Neural progenitor cell (in vitro differentiated cells): ENCODE results near the gene BTBD9. TPM values are rescaled to one million over a fixed set of nuclear protein-coding genes. Genes with fewer than 3 reads are reported as not detected.

ENCODE experiments used
- DNase-seq: peaks from one replicate; pipeline ENCODE4 v3.0.0-alpha.2; 2016; ENCODE audit warnings: low spot score
- H2AFZ ChIP-seq: fragments of 200-600 bp; sonication (generic); replicated peaks from 2 replicates; pipeline ENCODE4 v1.6.1; 2016; ENCODE audit warnings: antibody characterized with exemption
- H3F3A ChIP-seq: fragments of 200-600 bp; sonication (generic); 2 replicates; pipeline ENCODE4 v1.6.1; 2016; ENCODE audit warnings: antibody characterized with exemption, low read depth
- H3K27ac ChIP-seq: fragments of 200-600 bp; sonication (generic); 2 replicates; pipeline ENCODE4 v1.5.1; 2016; ENCODE audit warnings: mild to moderate bottlenecking
- H3K27me3 ChIP-seq: fragments of 200-600 bp; sonication (generic); 2 replicates; pipeline ENCODE4 v1.6.1; 2016; ENCODE audit warnings: mild to moderate bottlenecking, moderate library complexity
- H3K36me3 ChIP-seq: fragments of 200-600 bp; sonication (generic); 2 replicates; pipeline ENCODE4 v1.5.1; 2016
- H3K4me1 ChIP-seq: fragments of 200-600 bp; sonication (generic); 2 replicates; pipeline ENCODE4 v1.6.1; 2016; ENCODE audit warnings: mixed run types
- H3K4me2 ChIP-seq: fragments of 200-600 bp; sonication (generic); 2 replicates; pipeline ENCODE4 v1.6.1; 2016
- H3K4me3 ChIP-seq: fragments of 200-600 bp; sonication (generic); 2 replicates; pipeline ENCODE4 v1.5.1; 2016
- H3K79me2 ChIP-seq: fragments of 200-600 bp; sonication (generic); 2 replicates; pipeline ENCODE4 v1.6.1; 2016; ENCODE audit warnings: low read depth
- H3K9ac ChIP-seq: fragments of 200-600 bp; sonication (generic); 2 replicates; pipeline ENCODE4 v1.6.1; 2016
- H3K9me3 ChIP-seq: fragments of 200-600 bp; sonication (generic); 2 replicates; pipeline ENCODE4 v1.5.1; 2016; ENCODE audit warnings: low read depth
- H4K20me1 ChIP-seq: fragments of 200-600 bp; sonication (generic); 2 replicates; pipeline ENCODE4 v1.6.1; 2016; ENCODE audit warnings: low read depth
- H3K27ac Mint-ChIP-seq: 3 replicates; pipeline ENCODE4 v1.8.0; 2021; ENCODE audit warnings: mixed read lengths
- H3K27me3 Mint-ChIP-seq: 2 replicates; pipeline ENCODE4 v1.8.0; 2022; ENCODE audit warnings: low read depth, mild to moderate bottlenecking, inconsistent platforms, moderate library complexity, mixed read lengths; ENCODE audit not compliant: insufficient read depth
- H3K36me3 Mint-ChIP-seq: 3 replicates; pipeline ENCODE4 v1.8.0; 2021; ENCODE audit warnings: mixed read lengths
- H3K4me1 Mint-ChIP-seq: 3 replicates; pipeline ENCODE4 v1.8.0; 2021; ENCODE audit warnings: mixed read lengths
- H3K4me3 Mint-ChIP-seq: 3 replicates; pipeline ENCODE4 v1.8.0; 2021; ENCODE audit warnings: mild to moderate bottlenecking, moderate library complexity, mixed read lengths
- H3K9me3 Mint-ChIP-seq: 3 replicates; pipeline ENCODE4 v1.8.0; 2020; ENCODE audit warnings: mixed read lengths
- EZH2 ChIP-seq: fragments of 200-600 bp; sonication (generic); IDR thresholded peaks from 2 replicates; pipeline ENCODE4 v1.6.1; 2017; ENCODE audit warnings: antibody characterized with exemption, mild to moderate bottlenecking, moderate library complexity
- EZH2phosphoT487 ChIP-seq: fragments of 200-600 bp; sonication (generic); IDR thresholded peaks from 2 replicates; pipeline ENCODE4 v1.6.1; 2017; ENCODE audit warnings: antibody characterized with exemption
- total RNA-seq: library from RNA; depleted of rRNA; stranded (reverse); fragments of >200 nt; gene quantifications from 2 replicates; pipeline ENCODE4 v1.2.3, GENCODE V29; 2015; ENCODE audit warnings: low replicate concordance
- TF ChIP-seq, protein P1 (sequence below): fragments of 200-600 bp; sonication (generic); IDR thresholded peaks from 2 replicates; pipeline ENCODE4 v1.5.1; 2017; ENCODE audit warnings: antibody characterized with exemption, mild to moderate bottlenecking

The BTBD9 gene
- 16.4 and 16.9 TPM in 2 replicates for total RNA-seq

DNA sequence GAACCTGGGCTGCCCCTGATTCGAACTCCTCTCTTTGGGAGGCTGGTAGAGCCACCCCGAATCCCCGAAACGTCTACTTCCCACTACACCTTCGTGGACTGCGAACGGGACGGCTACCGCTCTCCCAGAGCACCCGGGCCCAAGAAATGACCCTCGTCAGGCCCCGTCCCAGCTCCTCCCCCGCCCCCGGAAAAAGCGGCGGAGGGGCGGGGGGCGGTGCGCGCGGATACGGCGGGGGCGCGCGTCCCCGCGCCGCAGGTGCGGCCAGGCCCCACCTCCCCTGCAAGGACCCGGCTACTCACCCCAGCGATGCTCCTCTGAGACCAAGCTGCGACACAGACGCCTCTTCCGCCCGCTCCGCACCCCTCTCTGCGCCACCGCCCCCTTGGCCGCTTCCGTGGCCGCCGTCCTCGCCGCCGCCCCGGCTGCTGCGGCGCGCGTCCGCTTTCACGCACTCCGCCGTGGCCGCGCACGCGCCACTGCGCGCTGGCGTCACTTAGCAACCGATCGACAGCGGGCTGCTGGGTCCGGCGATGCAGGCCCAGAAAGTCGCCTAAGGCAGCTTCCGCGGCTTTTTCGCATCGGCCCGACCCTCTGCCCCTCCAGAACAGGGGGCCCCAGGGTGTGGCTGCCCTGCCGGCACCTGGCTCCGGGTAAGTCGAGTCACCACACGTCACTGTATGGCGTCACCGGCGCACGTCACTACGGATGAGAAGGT is at the start of gene BTBD9:
Gene BTBD9 (minus strand): TSS at position 432 of the 718 bp plus-strand sequence.
- peak within 1 kb of the TSS; percentile 89 for H3K4me3 ChIP-seq
- Mint-ChIP-seq H3K27ac (peak within 1 kb of the TSS; percentile 67), H3K4me1 (peaks cover 27% of the 10 kb centered on the region), H3K36me3 (peaks cover 2% of the 10 kb centered on the region), H3K4me3 (peak within 1 kb of the TSS; percentile 93), H3K9me3 (no peaks in the 10 kb centered on the region), H3K27me3 (peaks cover 8% of the 10 kb centered on the region)
- TF ChIP-seq EZH2phosphoT487: no peak
- TF ChIP-seq, protein P1, sequence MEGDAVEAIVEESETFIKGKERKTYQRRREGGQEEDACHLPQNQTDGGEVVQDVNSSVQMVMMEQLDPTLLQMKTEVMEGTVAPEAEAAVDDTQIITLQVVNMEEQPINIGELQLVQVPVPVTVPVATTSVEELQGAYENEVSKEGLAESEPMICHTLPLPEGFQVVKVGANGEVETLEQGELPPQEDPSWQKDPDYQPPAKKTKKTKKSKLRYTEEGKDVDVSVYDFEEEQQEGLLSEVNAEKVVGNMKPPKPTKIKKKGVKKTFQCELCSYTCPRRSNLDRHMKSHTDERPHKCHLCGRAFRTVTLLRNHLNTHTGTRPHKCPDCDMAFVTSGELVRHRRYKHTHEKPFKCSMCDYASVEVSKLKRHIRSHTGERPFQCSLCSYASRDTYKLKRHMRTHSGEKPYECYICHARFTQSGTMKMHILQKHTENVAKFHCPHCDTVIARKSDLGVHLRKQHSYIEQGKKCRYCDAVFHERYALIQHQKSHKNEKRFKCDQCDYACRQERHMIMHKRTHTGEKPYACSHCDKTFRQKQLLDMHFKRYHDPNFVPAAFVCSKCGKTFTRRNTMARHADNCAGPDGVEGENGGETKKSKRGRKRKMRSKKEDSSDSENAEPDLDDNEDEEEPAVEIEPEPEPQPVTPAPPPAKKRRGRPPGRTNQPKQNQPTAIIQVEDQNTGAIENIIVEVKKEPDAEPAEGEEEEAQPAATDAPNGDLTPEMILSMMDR: no peak
- TF ChIP-seq EZH2: no peak
- H3F3A ChIP-seq: peaks cover 21% of the 10 kb centered on the region
- no peaks in the 10 kb centered on the region for H3K36me3 ChIP-seq
- H4K20me1 ChIP-seq: no peaks in the 10 kb centered on the region
- H3K27me3 ChIP-seq: no peaks in the 10 kb centered on the region
- H3K9ac ChIP-seq: peak within 1 kb of the TSS; percentile 50
- peak within 1 kb of the TSS; percentile 77 for H3K27ac ChIP-seq
- H2AFZ ChIP-seq: peak within 1 kb of the TSS; percentile 98
- H3K9me3 ChIP-seq: no peaks in the 10 kb centered on the region
- peaks cover 28% of the 10 kb centered on the region for H3K4me1 ChIP-seq
- DNase-seq: peak; percentile 92
- peaks cover 33% of the 10 kb centered on the region for H3K79me2 ChIP-seq
- peak within 1 kb of the TSS; percentile 91 for H3K4me2 ChIP-seq

DNA sequence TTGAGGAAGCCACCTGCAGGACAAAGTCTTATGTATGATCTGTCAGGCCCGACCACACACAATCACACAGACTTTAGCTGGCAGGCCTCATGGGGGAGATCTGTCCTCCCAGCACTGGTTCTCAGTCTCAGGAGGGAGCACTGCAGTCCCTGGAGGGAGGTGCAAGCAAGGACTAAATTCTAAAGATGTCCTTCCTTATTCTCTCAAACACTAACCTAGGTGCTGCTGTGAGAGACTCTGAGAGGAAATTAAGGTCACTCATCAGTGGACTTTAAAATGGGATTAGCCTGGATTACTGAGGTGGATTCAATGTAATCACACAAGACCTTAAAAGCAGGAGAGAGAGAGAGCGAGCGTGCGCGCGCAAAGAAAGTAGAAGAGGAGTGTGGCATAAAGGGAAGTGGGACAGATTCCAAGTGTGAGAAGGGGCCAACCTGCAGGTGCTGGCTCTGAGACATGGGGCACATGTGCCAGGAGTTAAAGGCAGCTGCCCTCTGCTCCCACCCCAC is 48.9 kb upstream of the BTBD9 start:
- Mint-ChIP-seq H3K4me3 (no peak overlapping the region), H3K9me3 (peaks cover 6% of the 10 kb centered on the region), H3K27ac (no peak overlapping the region), H3K4me1 (peaks cover 12% of the 10 kb centered on the region), H3K36me3 (peaks cover 33% of the 10 kb centered on the region), H3K27me3 (no peaks in the 10 kb centered on the region)
- TF ChIP-seq, protein P1: no peak
- TF ChIP-seq EZH2phosphoT487 (no peak), EZH2 (no peak)
- Histone ChIP-seq H3K4me1 (peaks cover 9% of the 10 kb centered on the region), H3K4me3 (no peak overlapping the region), H3K27ac (peak overlapping the region; percentile 80), H3K27me3 (no peaks in the 10 kb centered on the region), H3K79me2 (peaks cover 96% of the 10 kb centered on the region), H3K4me2 (peak overlapping the region; percentile 33), H3K9ac (peak overlapping the region; percentile 2), H3K36me3 (peaks cover 20% of the 10 kb centered on the region), H4K20me1 (peaks cover 63% of the 10 kb centered on the region), H3F3A (peaks cover 15% of the 10 kb centered on the region), H3K9me3 (no peaks in the 10 kb centered on the region), H2AFZ (no peak overlapping the region)
- peak; percentile 32 for DNase-seq

DNA sequence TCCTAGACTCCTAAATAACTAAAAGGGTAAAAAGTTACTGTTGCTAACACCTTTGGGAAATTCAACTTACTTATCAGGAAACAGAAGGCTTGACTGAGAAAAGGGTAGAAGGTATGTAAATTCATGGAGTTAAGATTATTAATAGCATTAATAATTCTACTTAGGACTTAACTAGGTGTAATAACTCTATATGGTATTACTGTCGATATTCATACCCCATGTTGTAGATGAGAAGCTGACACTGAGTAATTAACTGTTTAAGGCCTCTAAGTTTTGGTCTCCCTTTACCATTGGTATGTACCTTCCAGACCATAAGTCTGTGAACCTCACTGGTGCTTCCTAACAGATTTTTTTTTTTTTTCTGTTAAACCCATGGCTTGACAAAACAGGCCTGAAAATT is 47.8 kb upstream of the BTBD9 start:
- no peak overlapping the region for H2AFZ ChIP-seq
- no peak overlapping the region for H3K9ac ChIP-seq
- peaks cover 71% of the 10 kb centered on the region for H4K20me1 ChIP-seq
- peaks cover 86% of the 10 kb centered on the region for H3K79me2 ChIP-seq
- Mint-ChIP-seq H3K36me3 (peaks cover 32% of the 10 kb centered on the region), H3K4me1 (peaks cover 12% of the 10 kb centered on the region), H3K27me3 (peaks cover 2% of the 10 kb centered on the region), H3K9me3 (no peaks in the 10 kb centered on the region), H3K4me3 (no peak overlapping the region), H3K27ac (no peak overlapping the region)
- H3K27ac ChIP-seq: no peak overlapping the region
- H3K4me1 ChIP-seq: peaks cover 9% of the 10 kb centered on the region
- DNase-seq: no peak
- H3F3A ChIP-seq: peaks cover 19% of the 10 kb centered on the region
- H3K9me3 ChIP-seq: no peaks in the 10 kb centered on the region
- H3K27me3 ChIP-seq: no peaks in the 10 kb centered on the region
- TF ChIP-seq EZH2phosphoT487: no peak
- TF ChIP-seq, protein P1: no peak
- TF ChIP-seq EZH2: no peak
- H3K36me3 ChIP-seq: peaks cover 22% of the 10 kb centered on the region
- H3K4me2 ChIP-seq: no peak overlapping the region
- no peak overlapping the region for H3K4me3 ChIP-seq
